H1 (cell line): Measurements from ENCODE around the gene KCTD10. TPM values are rescaled to one million over a fixed set of nuclear protein-coding genes. Genes with fewer than 3 reads are reported as not detected.

Source experiments
- CTCF ChIA-PET: fragments of 300-600 bp; sonication (Branson Sonifier 250); formaldehyde crosslinking; loops from one replicate; lab custom pipeline; 2021; ENCODE audit not compliant: partially characterized antibody; lab: Charles Lee
- POLR2A ChIA-PET: fragments of 300-600 bp; sonication (Branson Sonifier 250); formaldehyde crosslinking; loops from one replicate; lab custom pipeline; 2021; ENCODE audit warnings: inconsistent platforms; ENCODE audit not compliant: partially characterized antibody; lab: Charles Lee
- DNase-seq, 2 experiments: peaks; one replicate each; pipeline versions ENCODE4 v3.0.0 to v3.0.0-alpha.2; 2010 to 2022; ENCODE audit warnings: low spot score in 2 of 2, low read depth in 1 of 2, mixed read lengths in 1 of 2
- FAIRE-seq: peaks from 2 replicates; lab custom pipeline; 2011; peaks lifted over from hg19 to GRCh38; lab: Jason Lieb, UNC
- H2AFZ ChIP-seq: 2 replicates; pipeline ENCODE4 v1.8.1; 2012; ENCODE audit warnings: low read length, inconsistent platforms
- H2AK5ac ChIP-seq: 2 replicates; pipeline ENCODE4 v1.6.1; 2013; ENCODE audit warnings: low read depth, low read length
- H2BK120ac ChIP-seq: replicated peaks from 2 replicates; pipeline ENCODE3; 2013; ENCODE audit warnings: low read depth, low read length, inconsistent platforms
- H2BK12ac ChIP-seq: 2 replicates; pipeline ENCODE4 v1.6.1; 2013; ENCODE audit warnings: low read depth, low read length
- H2BK15ac ChIP-seq: 2 replicates; pipeline ENCODE4 v1.6.1; 2013; ENCODE audit warnings: low read length
- H2BK20ac ChIP-seq: 2 replicates; pipeline ENCODE4 v1.6.1; 2013; ENCODE audit warnings: low read length
- H2BK5ac ChIP-seq: 2 replicates; pipeline ENCODE4 v1.6.1; 2013; ENCODE audit warnings: low read depth, low read length
- H3K14ac ChIP-seq: 2 replicates; pipeline ENCODE4 v1.6.1; 2013; ENCODE audit warnings: inconsistent platforms; ENCODE audit not compliant: insufficient read length
- H3K18ac ChIP-seq: 2 replicates; pipeline ENCODE4 v1.6.1; 2013; ENCODE audit warnings: low read length; ENCODE audit errors: extremely low read depth
- H3K23ac ChIP-seq: 2 replicates; pipeline ENCODE4 v1.6.1; 2013; ENCODE audit warnings: inconsistent platforms; ENCODE audit not compliant: insufficient read length
- H3K23me2 ChIP-seq: 2 replicates; pipeline ENCODE4 v1.6.1; 2013; ENCODE audit warnings: low read depth, low read length
- H3K27ac ChIP-seq: 2 replicates; pipeline ENCODE4 v1.6.1; 2011; ENCODE audit warnings: low read depth, low read length, inconsistent platforms
- H3K27me3 ChIP-seq, 4 experiments: replicated peaks in 1 of 4; 1 replicate in 1 of 4; 2 replicates in 3 of 4; pipeline versions ENCODE4 v1.6.1 to v1.8.1; 2011 to 2013; ENCODE audit warnings: low read length in 3 of 4, mild to moderate bottlenecking in 3 of 4, inconsistent platforms in 2 of 4, mixed read lengths in 2 of 4, moderate library complexity in 1 of 4; ENCODE audit not compliant: control insufficient read depth in 3 of 4, insufficient read depth in 3 of 4; ENCODE audit errors: extremely low read depth in 1 of 4
- H3K36me3 ChIP-seq, 4 experiments: 2 replicates each; pipeline versions ENCODE4 v1.6.1 to v1.8.1; 2011 to 2013; ENCODE audit warnings: mild to moderate bottlenecking in 4 of 4, low read length in 3 of 4, moderate library complexity in 2 of 4, control low read depth in 1 of 4, inconsistent platforms in 1 of 4; ENCODE audit not compliant: insufficient read depth in 4 of 4, control insufficient read depth in 2 of 4
- H3K4ac ChIP-seq: replicated peaks from 2 replicates; pipeline ENCODE3; 2013; ENCODE audit warnings: low read length, low read depth, mixed read lengths, inconsistent platforms; ENCODE audit not compliant: insufficient read length
- H3K4me1 ChIP-seq, 4 experiments: replicated peaks in 1 of 4; 1 replicate in 1 of 4; 2 replicates in 3 of 4; pipeline versions ENCODE4 v1.6.1 to v1.8.1; 2011 to 2013; ENCODE audit warnings: low read length in 3 of 4, inconsistent platforms in 2 of 4, mixed read lengths in 1 of 4; ENCODE audit not compliant: insufficient read depth in 4 of 4, control insufficient read depth in 3 of 4
- H3K4me2 ChIP-seq, 2 experiments: 2 replicates each; pipeline versions ENCODE4 v1.6.1 to v1.8.1; 2011 to 2013; ENCODE audit warnings: low read depth in 2 of 2, low read length in 2 of 2, control low read depth in 1 of 2, inconsistent platforms in 1 of 2, mild to moderate bottlenecking in 1 of 2; ENCODE audit not compliant: insufficient read depth in 1 of 2
- H3K4me3 ChIP-seq, 4 experiments: fragments of 200-600, 300-600 bp in 1 of 4; sonication (generic), shearing (Covaris generic), sonication (Bioruptor Twin) in 1 of 4; 2 replicates each; pipeline versions ENCODE4 v1.5.1 to v1.8.1; 2011 to 2016; ENCODE audit warnings: low read length in 4 of 4, low read depth in 3 of 4, control low read depth in 2 of 4, inconsistent platforms in 2 of 4, mild to moderate bottlenecking in 2 of 4, mixed read lengths in 1 of 4, moderate library complexity in 1 of 4; ENCODE audit not compliant: insufficient read depth in 2 of 4; ENCODE audit errors: extremely low read depth in 1 of 4
- H3K56ac ChIP-seq: replicated peaks from 2 replicates; pipeline ENCODE3; 2013; ENCODE audit warnings: low read depth, mild to moderate bottlenecking, mixed read lengths, low read length, inconsistent platforms; ENCODE audit not compliant: insufficient read length
- H3K79me1 ChIP-seq: 2 replicates; pipeline ENCODE4 v1.6.1; 2013; ENCODE audit warnings: low read depth, low read length, control low read depth
- H3K79me2 ChIP-seq, 2 experiments: 2 replicates each; pipeline versions ENCODE4 v1.6.1 to v1.8.1; 2012 to 2013; ENCODE audit warnings: low read length in 2 of 2, mild to moderate bottlenecking in 2 of 2, inconsistent platforms in 1 of 2; ENCODE audit not compliant: insufficient read depth in 2 of 2, control insufficient read depth in 1 of 2
- H3K9ac ChIP-seq, 4 experiments: replicated peaks in 1 of 4; 1 replicate in 1 of 4; 2 replicates in 3 of 4; pipeline versions ENCODE4 v1.6.1 to v1.8.1; 2011 to 2013; ENCODE audit warnings: low read depth in 3 of 4, low read length in 3 of 4, control low read depth in 2 of 4, mild to moderate bottlenecking in 2 of 4, moderate library complexity in 2 of 4, inconsistent platforms in 1 of 4; ENCODE audit errors: extremely low read depth in 1 of 4
- H3K9me3 ChIP-seq, 2 experiments: 2 replicates each; pipeline versions ENCODE4 v1.6.1 to v1.8.1; 2012 to 2013; ENCODE audit warnings: mild to moderate bottlenecking in 2 of 2, moderate library complexity in 2 of 2, control low read depth in 1 of 2, inconsistent platforms in 1 of 2, low read depth in 1 of 2, low read length in 1 of 2, mixed read lengths in 1 of 2; ENCODE audit not compliant: insufficient read depth in 2 of 2
- H4K20me1 ChIP-seq, 2 experiments: replicated peaks in 1 of 2; 2 replicates each; pipeline versions ENCODE3 to v1.8.1; 2011 to 2013; ENCODE audit warnings: inconsistent platforms in 2 of 2, low read length in 2 of 2, mild to moderate bottlenecking in 1 of 2; ENCODE audit not compliant: insufficient read depth in 2 of 2, control insufficient read depth in 1 of 2
- H4K5ac ChIP-seq: 2 replicates; pipeline ENCODE4 v1.6.1; 2013; ENCODE audit warnings: low read length, low read depth, mixed read lengths, inconsistent platforms; ENCODE audit not compliant: insufficient read length
- H4K8ac ChIP-seq: 2 replicates; pipeline ENCODE4 v1.8.0; 2013; ENCODE audit warnings: mild to moderate bottlenecking, moderate library complexity, low read length, inconsistent platforms; ENCODE audit not compliant: insufficient read depth; ENCODE audit errors: extremely low read depth
- H4K91ac ChIP-seq: replicated peaks from 2 replicates; pipeline ENCODE3; 2013; ENCODE audit warnings: low read length, mixed read lengths, inconsistent platforms; ENCODE audit not compliant: insufficient read length
- E2F6 ChIP-seq: IDR thresholded peaks from 2 replicates; pipeline ENCODE4 v1.6.1; 2012; ENCODE audit warnings: inconsistent platforms
- HDAC2 ChIP-seq, 2 experiments: fragments of 300-600 bp in 1 of 2; sonication (generic) in 1 of 2; IDR thresholded peaks; 2 replicates each; pipeline ENCODE4 v1.6.1; 2011 to 2012; ENCODE audit warnings: low read depth in 2 of 2, low read length in 2 of 2, mild to moderate bottlenecking in 2 of 2, moderate library complexity in 2 of 2, borderline replicate concordance in 1 of 2, inconsistent platforms in 1 of 2
- SIN3A ChIP-seq, 2 experiments: IDR thresholded peaks in 1 of 2; conservative IDR thresholded peaks in 1 of 2; 2 replicates each; pipeline ENCODE4 v1.6.1; 2011 to 2012; ENCODE audit warnings: low read length in 2 of 2, improper control_type of control experiment in 1 of 2, low read depth in 1 of 2, mild to moderate bottlenecking in 1 of 2
- WGBS, 2 experiments: shearing (Covaris generic) in 1 of 2; methylation state at CpG; one replicate each; pipeline versions ENCODE4 v1.1.6 to v1.1.7; 2013 to 2015; ENCODE audit warnings: low lambda C conversion rate in 2 of 2, mixed read lengths in 2 of 2, inconsistent platforms in 1 of 2, low coverage in 1 of 2, missing lambda C conversion rate in 1 of 2; ENCODE audit not compliant: insufficient replicate concordance in 2 of 2, insufficient coverage in 1 of 2, insufficient read length in 1 of 2; ENCODE audit errors: extremely low coverage in 1 of 2, missing lambda C conversion rate in 1 of 2; 5-methylcytosine and 5-hydroxymethylcytosine counted together
- polyA plus RNA-seq, 7 experiments: library from polyadenylated mRNA; depleted of rRNA in 3 of 7; stranded (reverse) in 5 of 7; unstranded in 2 of 7; fragments of >200 nt in 5 of 7; fragments of 200-250 nt in 2 of 7; gene quantifications; 1 replicate in 5 of 7; 2 replicates in 1 of 7; 4 replicates in 1 of 7; pipeline versions ENCODE4 v1.2.1 to v1.2.3, GENCODE V29; 2011 to 2013; ENCODE audit warnings: missing spikeins in 2 of 7, mixed read lengths in 2 of 7
- total RNA-seq: library from RNA; stranded (reverse); fragmentation: NEBNext Ultra II Directional; extraction: Animal tissue kit (Norgen Biotek cat#: 25700); gene quantifications from 2 replicates; pipeline ENCODE4 v1.2.1, GENCODE V29; 2021

KCTD10 gene
- total and polyA plus RNA-seq, 2 of the 8 experiments (the other 6 are each of a cell fraction or from before 2014, with no cell fraction given), result 45.3 to 52.4 TPM

GRCh38 chr12:109440851-109441490 is 36.1 kb downstream of the KCTD10 start:
- no peak overlapping the region for H2BK20ac ChIP-seq
- H4K91ac ChIP-seq, result no peak overlapping the region
- no peak overlapping the region for H3K56ac ChIP-seq
- no peaks in the 10 kb centered on the region for H3K9me3 ChIP-seq
- H3K14ac ChIP-seq, result no peak overlapping the region
- no peak overlapping the region for H2BK5ac ChIP-seq
- H4K5ac ChIP-seq, result no peak overlapping the region
- H2AFZ ChIP-seq, result no peak overlapping the region
- H2BK12ac ChIP-seq, result no peak overlapping the region
- WGBS, 2 experiments, result 75% methylated on average over 9 of the region's 9 CpGs; no CpG with 5 or more reads in 1 of the 2 experiments
- CTCF ChIA-PET, result interaction anchor here (1.0 to 17.4 kb wide), 4 partner anchors 8 to 323 kb away, joined by 3 to 181 read pairs (median 7); no protein-coding TSS in a partner anchor
- no peaks in the 10 kb centered on the region for H3K23me2 ChIP-seq
- H4K8ac ChIP-seq, result no peak overlapping the region
- H3K18ac ChIP-seq, result no peak overlapping the region
- FAIRE-seq (peak; percentile 73), DNase-seq (no peak)
- no peak overlapping the region for H3K4ac ChIP-seq
- H3K27me3 ChIP-seq, result no peaks in the 10 kb centered on the region
- H3K4me2 ChIP-seq, result no peak overlapping the region
- no peaks in the 10 kb centered on the region; a peak in 1 of 8 replicates for H3K36me3 ChIP-seq
- no peaks in the 10 kb centered on the region for H4K20me1 ChIP-seq
- H2BK15ac ChIP-seq, result no peak overlapping the region
- TF ChIP-seq E2F6 (no peak), SIN3A (conservative IDR thresholded peaks at IDR 0.05 in 1 of 2, IDR thresholded peaks at IDR 0.05 in 1 of 2; ENCODE audit: low read depth in 1 of 2, low read length in 2 of 2) (peak in 1 of 2 experiments; percentile 53; a peak in 1 of 4 replicates), HDAC2 (IDR thresholded peaks at IDR 0.05; ENCODE audit: borderline replicate concordance in 1 of 2, low read depth in 2 of 2, low read length in 2 of 2) (no peak)
- POLR2A ChIA-PET, result interaction anchor here (0.8 to 1.5 kb wide), 4 partner anchors 10 to 18 kb away, joined by 3 to 4 read pairs (median 4); no protein-coding TSS in a partner anchor
- no peak overlapping the region for H2AK5ac ChIP-seq
- H3K23ac ChIP-seq, result no peak overlapping the region
- H3K4me1 ChIP-seq, result peaks cover 2 to 14% (median 8%) of the 10 kb centered on the region in 4 experiments; a peak in 6 of 7 replicates
- H3K79me1 ChIP-seq, result no peaks in the 10 kb centered on the region
- no peak overlapping the region for H2BK120ac ChIP-seq
- H3K4me3 ChIP-seq, result no peak overlapping the region
- H3K79me2 ChIP-seq, result no peaks in the 10 kb centered on the region
- H3K9ac ChIP-seq, result no peak overlapping the region
- H3K27ac ChIP-seq, result peak overlapping the region; percentile 63; the same call in 1 of the 2 replicates
